GM21390 (cell line): ENCODE measurements around the gene NKX2-1.

ENCODE experiments used
- ATAC-seq: cut with Tn5 transposase; IDR thresholded peaks from one replicate; pipeline ENCODE4 v1.9.1; 2021; ENCODE audit not compliant: unreplicated experiment

Gene NKX2-1

DNA sequence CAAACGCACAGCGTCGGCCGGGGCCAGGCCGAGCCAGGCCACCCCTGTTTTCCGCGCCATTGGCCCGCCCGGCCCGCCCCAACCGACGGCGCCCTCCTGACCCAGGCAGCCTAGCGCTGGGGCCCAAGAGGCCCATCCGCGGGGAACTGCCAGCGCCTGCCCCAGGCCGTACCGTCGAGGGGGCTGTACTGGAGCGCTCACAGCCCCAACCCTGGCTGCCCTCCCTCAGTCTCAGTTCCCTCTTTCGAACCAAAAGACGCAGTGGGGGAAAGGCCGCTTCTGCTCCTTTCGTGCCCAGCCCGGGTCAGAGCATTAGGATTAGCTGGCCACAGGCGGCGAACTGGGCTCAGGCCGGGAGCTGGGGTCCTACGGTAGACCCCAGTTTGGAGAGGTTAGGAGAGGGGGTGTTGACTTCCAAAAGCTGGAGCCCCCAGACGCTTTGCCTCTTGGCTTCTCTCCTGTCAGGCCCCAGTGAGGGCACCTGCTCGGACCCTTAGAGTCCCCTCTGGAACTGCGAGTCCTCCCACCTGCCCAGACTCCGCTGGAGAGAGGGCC, 1.9 kb downstream of the NKX2-1 start:
- ATAC-seq = no peak

DNA sequence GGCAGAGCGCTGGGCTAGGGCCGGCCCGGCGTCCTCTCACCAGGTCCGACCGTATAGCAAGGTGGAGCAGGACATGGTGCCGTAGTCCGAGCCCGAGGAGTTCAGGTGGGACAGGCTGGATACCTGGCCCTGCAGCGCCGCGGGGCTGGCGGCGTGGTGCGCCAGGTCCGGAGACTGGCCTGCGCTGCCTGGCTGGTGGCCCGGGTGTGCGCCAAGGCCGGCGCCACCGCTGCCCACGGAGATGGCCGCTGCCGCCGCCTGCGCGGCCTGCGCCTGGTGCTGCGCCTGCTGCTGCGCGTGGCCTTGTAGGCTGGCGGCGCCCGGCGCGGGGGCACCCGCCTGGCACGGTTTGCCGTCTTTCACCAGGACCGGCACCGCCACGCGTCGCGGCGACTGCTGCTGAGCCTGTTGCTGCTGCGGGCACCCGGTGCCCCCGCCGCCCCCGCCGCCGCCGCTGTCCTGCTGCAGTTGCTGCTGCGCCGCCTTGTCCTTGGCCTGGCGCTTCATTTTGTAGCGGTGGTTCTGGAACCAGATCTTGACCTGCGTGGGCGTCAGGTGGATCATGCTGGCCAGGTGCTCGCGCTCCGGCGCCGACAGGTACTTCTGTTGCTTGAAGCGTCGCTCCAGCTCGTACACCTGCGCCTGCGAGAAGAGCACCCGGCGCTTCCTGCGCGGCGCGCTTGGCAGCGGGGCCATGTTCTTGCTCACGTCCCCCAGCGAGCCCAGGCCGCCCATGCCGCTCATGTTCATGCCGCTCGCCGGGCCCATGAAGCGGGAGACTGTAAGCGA, 2.6 kb downstream of the NKX2-1 start:
- no peak for ATAC-seq

DNA sequence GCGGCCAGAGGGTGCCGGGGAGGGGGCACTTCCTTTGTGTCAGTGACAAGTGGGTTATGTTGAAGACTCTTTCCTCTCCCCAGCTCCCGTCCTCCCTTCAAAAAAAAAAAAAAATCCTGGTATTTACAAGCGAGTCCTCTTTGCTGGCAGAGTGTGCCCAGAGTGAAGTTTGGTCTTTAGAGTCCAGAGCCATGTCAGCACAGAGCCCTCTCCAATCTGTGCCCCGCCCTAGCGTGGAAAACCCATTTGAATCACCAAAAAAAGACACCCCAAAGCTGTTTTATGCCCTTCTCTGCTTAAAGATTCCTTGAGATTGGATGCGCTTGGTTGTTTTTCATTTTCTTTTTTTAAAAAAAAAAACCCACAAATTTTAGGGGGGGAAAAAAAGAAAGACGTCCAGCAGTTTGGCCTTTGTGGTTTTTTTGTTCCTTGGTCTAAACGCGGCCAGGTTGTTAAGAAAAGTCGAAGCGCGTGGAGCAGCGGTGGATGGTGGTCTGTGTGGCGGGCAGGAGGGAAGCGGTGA, 3.3 kb downstream of the NKX2-1 start:
- no peak for ATAC-seq

DNA sequence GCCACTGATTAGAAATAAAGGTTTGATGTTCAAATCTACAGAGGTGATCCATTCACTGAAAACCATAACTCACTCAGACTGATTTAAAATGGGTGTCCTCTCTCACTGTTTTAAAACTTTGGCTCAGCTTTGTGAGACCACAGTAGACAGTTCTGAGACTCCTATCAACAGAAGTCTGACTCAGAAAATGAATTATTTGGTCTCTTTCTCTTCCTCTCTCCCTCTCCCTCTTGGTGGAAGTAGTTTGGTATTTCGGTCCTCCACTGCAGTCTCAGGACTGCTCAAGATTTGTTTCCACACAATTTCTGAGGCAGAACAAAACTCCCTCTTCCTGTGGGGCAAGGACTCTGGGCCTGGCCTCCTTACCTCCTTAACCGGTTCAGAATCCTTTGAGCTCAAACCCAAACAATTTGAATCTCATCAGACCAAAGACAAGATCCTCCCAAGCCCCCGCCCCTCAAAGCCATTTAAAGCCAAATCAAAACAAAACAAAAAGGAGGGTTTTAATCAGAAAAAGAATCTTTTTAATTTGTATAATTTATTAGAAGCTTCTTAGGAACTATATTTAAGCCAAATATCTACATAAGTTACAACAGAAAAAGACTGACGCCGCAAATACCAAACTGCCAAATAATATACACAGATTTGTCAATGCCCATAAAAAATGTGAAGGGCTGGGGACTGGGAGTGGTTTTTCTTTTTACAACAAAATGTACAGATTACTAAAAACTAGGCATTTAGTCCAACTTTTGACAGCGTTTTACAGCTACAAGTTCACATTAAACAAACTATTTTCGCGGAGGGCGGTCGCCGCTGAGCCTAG, 3.9 kb downstream of the NKX2-1 start:
- ATAC-seq = no peak

DNA sequence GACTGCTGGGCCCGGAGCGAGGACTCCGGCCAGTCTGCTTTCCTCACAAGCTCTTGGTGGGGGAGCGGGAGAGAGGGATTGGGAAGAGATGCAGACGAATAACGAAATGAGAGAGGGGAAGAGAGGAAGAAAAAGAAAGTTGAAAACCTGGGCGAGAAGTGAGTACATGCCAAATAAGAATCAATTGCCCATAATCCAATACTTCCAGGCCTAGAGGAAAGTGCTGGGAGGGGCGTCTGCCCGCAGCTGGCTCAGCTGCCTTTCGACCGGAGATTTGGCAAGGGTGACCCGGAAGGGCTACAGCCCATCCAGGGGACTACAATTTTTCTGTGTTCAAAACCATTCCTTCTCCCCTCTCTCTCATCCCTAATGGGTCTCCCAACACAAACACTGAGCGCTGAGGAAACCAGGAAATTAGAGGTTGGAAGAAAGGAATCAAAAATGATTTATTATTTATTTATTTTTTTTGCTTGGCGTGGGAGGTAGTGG, 4.9 kb downstream of the NKX2-1 start:
- ATAC-seq = no peak

DNA sequence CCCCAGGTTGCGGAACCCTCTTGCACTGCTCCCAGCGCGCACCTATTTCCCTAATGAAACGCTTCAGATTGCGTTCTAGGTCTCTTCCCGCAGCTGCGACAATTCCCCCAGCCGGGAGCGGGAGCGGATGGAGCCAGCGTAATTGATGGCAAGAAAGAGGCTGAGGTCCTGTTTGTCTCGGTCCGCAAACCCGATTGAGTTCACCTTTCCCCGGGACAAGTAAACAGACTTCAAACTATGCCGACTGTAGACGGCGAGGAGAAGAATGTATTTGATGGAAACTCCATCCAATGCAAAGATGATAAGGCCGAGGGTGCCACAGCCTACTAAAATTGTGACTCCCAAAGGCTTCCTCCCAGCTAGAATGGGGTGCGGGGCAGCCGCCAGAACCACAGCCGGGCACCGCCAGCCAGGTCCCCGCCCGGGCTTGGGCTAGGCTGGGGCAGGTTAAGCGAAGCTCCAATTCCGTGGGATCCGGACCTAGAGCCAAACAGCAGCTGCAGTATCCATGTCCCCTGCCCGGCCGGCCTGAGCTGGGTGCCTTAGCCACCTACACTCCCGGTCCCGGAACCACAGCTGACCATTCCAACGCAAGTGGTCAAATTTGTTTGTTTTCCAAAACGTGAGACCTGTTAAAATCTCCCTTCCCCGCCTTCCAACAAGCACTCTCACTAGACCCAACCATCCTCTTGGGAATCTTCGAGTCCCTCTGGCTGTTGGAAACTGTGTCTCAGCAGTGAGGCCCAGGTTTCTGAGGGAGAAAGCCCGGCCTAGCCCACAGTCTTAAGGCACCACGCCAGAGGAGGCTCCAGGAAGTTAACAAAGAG, 5.5 kb downstream of the NKX2-1 start:
- ATAC-seq = no peak

DNA sequence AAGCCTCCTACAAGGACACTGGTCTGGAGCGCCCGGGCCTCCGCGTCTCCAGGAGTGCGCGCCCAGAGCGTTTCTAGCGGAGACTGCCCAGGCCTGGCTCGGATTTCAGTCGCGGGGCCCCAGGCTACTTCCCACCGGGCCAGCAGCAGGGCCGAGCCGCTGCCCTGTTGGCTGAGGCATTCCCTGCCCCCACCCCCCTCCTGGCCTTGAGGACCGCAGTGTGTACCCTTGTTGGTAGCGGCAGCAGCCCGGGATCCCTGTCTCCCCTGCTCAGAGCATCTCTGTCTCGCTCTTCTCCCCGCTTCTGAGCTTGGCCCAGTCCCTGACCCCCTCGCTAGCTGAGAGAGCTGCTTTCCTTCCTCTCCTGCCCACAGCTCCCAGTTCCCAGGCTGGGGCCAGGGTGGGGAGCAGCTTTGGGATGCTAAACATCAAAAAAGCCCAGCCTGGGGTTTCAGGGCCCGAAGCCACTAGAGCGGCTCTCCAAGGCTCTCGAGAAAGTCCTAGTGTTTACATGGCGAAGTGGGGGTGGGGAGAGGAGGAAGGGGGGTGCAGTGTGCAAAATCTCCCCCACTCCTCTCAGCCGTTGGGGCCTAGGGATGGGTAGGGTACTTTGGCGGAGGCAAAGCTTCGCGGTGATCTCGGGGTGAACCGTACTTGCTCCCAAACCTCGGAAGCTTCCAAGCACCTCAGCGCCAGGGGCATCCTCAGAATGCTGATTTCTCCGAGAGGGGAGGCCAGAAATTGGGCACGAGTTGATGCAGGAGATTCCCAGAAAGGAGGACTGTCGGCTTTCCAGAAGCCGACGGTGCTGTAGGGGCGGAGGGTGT, 6.4 kb downstream of the NKX2-1 start:
- ATAC-seq = no peak

DNA sequence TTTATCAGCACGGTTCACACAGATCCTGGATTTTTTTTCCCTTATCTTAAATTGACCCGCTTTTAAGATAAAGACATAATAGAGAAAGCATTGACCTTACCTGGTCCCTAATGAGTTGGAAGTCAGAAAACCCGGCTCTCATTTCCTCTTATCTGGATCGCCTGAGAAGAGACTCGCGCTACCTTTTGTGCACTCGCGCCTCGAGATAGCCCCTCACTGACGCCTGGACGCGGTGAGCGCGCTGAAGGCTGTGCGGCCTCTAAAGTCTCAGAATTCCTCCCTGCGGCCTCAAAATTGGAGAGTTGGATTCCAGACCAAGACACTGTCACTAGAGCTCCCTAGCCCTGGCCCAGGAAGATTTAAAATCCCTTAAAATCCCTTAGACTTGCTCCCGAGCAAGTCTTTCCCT, 7.0 kb downstream of the NKX2-1 start:
- ATAC-seq = no peak

DNA sequence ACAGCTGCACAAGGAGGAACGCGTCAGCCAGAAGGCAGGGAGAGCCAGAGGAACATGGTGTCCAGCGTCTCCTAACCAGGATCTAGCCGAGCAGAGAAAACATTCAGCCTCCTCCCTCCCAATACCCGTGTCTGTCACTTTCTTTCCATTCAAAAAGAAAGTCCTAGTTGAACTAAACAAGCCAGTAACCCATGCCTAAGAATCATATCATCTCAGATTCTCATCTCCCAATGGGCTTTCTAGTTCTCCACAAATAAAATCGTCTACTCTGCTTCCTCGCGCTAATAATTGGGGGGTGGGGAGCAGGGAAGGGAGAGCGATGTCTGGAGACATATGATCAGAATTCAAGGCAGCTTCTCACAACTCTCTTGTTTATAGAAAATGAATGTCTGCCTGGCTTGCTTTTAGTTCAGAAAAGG, 7.4 kb downstream of the NKX2-1 start:
- ATAC-seq = no peak

DNA sequence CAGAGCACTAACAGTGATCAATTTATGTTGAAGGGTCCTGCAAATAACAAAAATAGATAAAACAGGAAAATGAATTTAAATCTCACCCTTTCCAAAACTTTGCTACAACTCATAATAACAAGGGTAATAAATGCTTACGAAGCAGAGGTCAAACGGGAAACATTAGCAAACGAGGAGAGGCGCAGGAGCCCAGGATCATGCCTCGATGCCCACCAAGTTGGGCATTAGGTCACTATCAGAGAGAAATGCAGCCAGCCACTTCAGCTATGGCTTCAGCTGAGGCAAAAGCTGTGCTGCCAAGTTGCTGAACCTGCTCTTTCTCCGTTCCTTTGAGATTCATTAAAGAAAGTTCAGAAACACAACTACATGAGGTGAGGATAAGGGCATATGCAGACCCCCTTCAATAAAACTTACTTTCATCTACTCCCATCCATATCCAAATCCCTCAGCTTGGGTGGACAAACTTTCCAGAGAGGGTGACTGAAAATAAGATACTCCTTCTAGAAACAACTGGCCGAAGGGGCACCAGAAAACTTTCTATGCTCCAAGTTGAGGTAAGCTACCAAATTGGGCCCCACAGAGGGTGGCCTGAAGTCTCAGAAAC, 7.9 kb downstream of the NKX2-1 start:
- ATAC-seq = no peak

DNA sequence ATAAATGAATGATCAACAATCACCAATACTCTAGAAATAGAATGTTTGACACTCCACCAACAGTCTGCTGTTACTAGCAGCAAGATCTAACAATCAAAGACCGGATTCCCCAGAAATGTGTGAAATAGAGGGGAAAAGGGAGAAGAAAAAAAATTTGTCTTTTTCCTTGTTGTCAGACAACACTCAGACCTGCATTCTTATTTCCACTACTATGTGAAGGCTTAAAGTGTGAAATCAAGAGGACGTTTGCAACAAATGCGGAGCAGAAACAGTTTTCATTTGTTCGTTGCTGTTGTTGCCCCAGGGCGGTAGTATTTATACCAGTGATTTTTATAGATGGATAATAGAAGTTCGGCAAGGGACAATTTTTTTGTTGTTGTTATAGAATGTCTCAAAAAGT, 9.2 kb downstream of the NKX2-1 start:
- no peak for ATAC-seq

DNA sequence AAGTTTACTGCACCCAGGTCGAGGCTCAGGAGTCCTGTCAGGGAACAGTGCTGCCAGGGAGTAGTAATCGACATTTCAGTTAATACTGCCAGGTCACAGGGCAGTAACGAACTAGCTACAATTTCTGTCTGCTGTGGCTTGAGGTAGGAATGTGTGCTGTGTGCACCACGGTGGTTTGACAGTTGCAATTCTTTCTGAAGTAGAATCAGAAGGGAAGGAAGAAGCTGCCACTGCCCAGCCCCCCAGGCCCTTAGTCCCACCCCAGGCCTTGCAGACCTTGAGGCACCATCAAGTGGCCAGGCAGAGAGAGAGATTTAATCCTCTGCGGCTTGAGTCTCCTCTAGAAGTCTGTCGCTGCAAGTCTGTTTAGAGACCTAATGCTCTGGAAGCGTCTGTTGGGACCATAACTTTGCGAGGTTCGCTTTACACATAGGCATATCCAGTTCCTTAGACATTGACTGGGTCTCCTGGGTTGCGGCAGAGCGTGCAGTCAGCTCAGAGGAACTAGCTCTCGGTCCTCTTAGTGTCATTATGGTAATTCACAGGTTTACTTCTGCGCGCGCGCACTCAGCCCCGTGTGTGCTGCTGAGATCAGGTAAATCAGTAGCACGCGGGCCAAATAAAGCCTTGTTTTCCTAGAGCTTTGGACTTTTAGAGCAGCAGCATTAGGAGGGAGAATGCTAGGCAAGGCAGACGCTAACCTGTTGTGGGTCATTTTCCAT, 9.8 kb downstream of the NKX2-1 start:
- ATAC-seq = no peak

DNA sequence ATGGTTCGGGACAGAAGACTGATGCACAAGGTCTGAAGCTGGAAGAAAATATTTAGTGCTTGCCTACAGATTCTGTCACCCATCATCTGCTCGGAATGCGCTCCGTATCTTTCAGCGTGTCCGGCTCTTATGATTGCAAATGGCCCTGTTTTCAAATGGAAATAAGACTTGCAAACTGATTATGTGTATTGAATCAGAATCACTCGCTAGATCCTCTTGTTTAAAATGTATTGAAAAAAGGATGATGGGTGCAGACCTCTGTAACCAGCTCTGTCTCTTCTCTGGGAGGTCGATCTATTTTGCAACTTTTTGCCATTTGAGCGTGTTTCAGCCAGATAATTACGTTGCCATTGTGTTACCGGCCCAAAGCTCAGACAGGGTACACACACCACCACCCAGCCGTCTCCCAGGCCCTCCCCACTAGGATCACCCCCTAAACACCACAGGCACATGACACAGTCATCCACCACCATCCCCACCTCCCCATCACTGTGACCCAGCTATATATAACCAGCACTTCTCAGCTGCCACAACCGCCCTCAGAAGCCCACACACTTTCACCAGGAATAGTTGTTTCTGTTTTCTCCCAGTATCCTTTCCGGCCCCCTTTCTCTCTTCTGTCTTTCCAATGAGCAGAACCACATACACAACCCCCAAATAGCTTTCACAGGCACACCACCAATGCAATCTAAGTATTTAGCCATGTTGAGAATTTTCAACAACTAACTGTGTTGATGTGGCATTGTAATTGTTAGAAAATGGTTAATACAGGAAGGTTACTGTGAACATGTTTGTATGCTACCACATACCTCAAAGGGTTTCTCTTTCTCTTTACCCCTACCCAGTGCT, 10.7 kb downstream of the NKX2-1 start:
- no peak for ATAC-seq

DNA sequence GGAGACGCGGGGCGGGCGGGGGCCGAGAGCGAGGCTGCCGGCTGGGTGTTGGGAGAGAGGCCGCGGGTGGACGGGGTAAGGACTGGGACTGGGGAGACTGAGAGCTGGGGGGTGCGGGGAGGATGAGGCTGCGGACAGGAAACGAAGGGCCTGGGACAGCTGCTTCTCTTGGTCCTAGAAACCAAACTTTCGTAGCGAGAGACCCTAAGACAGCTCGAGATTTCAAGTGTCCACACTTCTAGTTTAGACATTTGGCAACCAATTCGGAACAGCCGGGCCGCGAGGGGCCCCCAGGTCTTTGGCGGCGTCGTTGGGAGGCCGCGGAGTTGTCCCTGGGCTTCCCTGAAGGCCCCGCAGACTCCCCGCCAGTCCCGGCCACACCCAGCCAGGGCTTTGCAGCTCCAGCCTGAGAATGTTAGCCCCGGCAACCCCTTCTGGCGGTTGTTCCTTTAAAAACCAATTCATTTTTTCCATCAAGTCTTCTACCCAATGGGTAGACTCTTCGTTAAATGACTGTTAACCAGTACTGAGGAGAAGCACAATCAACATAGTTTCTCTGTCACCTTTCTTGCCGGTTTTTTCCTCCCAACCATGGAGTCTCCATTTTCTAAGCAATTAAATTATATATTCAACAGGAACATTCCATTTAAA, 11.5 kb downstream of the NKX2-1 start:
- ATAC-seq = no peak

DNA sequence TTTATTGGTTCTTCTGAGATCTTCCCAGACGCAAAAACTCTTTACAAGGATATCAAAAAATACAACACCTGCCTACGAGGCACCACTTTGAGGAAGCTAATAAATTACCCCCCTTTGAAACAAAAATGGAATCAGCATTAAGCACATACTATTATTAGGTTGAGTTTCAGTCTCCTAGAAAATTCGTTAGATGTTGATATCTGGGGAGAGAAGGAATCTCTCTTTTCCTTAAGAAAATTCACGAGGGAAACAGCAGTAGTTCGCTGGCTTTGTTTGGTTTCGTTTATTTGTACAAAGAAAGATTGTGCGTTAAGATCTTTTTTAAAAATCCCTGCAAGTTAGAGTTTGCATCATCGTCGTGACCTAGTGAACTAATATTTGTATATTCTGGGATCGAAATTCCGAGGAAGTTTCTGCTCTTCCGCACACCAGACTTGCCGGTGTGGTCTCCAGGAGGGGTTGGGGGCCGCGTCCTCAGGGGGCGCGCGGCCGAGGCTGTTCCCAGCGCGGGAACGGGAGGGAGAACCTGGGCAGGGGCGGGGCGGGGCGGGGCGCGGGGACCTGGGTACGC, 12.1 kb downstream of the NKX2-1 start:
- ATAC-seq = no peak

DNA sequence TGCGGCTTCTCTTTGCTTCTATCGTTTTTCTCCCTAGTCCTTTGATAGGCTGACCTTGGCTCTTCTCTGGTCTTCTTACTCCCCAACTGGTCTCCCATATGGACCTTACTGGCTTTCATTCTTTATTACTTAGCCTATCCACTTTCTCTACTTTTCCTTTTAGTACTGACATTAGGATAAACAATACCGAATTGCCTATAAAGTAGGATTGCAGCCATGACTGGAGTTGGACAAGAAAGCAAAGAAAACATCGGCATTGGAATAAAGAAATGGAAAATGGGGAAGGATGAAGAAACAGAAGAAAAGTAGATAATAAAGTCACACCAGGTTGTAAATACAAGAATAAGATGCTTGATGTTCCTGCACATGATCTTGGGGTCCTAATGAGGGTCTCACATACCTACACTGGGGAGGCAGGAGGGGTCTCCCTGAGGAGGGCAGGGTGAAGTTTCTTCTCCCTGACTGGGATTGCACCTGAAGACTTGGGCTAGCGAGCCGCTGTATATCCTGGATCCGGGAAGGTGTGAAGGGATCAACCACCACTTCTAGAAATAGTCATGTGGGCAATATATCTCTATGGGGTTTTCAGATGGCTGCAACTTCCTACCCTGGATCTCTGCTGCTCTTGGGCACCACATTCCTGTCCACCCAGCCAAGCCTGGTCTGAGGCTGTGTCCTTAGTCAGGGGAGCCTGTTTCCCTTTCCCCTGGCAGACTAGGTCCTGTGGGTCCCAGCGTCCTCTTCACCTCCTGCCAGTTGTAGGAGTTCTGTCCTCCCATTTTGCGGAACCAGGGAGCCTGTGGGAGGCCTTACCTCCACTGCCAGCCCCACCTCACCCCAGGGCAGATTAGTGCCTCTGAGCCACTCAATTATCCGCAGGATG, 13.1 kb downstream of the NKX2-1 start:
- ATAC-seq = no peak
